GM06990 (cell line): ENCODE data around the gene DSG3.

ENCODE experiments used
- DNase-seq: peaks from one replicate; pipeline ENCODE4 v3.0.0-alpha.2; 2011; ENCODE audit not compliant: insufficient read length; ENCODE audit errors: extremely low read depth
- H3K27me3 ChIP-seq: replicated peaks from 2 replicates; pipeline ENCODE4 v1.6.0; 2011; ENCODE audit warnings: low read length; ENCODE audit not compliant: control insufficient read depth, insufficient read depth
- H3K36me3 ChIP-seq: 2 replicates; pipeline ENCODE4 v1.5.1; 2011; ENCODE audit warnings: low read length; ENCODE audit not compliant: control insufficient read depth, insufficient read depth
- H3K4me3 ChIP-seq: replicated peaks from 2 replicates; pipeline ENCODE4 v1.5.1; 2011; ENCODE audit warnings: low read depth, mild to moderate bottlenecking, control low read depth, low read length
- TF ChIP-seq, protein P1 (sequence below): IDR thresholded peaks from 2 replicates; pipeline ENCODE4 v1.5.1; 2011; ENCODE audit warnings: low read length, control low read depth, mild to moderate bottlenecking, inconsistent platforms; ENCODE audit not compliant: insufficient read depth, poor library complexity, severe bottlenecking

DSG3 gene

DNA sequence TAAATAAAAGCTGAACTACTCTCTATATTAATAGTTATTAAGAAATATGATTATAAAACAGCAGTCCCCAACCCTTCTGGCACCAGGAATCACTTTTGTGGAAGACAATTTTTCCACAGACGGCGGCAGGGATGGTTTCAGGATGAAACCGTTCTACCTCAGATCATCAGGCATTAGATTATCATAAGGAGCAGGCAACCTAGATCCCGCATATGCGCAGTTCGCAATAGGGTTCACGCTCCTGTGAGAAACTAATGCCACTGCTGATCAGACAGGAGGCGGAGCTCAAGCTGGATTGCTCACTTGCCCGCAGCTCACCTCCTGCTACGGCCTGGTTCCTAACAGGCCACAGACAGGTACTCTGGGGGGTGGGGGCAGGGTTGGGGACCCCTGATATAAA is 31.1 kb downstream of the DSG3 start:
- Histone ChIP-seq H3K36me3 (no peaks in the 10 kb centered on the region), H3K4me3 (no peak overlapping the region), H3K27me3 (no peaks in the 10 kb centered on the region)
- DNase-seq, result no peak
- TF ChIP-seq, protein P1, sequence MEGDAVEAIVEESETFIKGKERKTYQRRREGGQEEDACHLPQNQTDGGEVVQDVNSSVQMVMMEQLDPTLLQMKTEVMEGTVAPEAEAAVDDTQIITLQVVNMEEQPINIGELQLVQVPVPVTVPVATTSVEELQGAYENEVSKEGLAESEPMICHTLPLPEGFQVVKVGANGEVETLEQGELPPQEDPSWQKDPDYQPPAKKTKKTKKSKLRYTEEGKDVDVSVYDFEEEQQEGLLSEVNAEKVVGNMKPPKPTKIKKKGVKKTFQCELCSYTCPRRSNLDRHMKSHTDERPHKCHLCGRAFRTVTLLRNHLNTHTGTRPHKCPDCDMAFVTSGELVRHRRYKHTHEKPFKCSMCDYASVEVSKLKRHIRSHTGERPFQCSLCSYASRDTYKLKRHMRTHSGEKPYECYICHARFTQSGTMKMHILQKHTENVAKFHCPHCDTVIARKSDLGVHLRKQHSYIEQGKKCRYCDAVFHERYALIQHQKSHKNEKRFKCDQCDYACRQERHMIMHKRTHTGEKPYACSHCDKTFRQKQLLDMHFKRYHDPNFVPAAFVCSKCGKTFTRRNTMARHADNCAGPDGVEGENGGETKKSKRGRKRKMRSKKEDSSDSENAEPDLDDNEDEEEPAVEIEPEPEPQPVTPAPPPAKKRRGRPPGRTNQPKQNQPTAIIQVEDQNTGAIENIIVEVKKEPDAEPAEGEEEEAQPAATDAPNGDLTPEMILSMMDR, result no peak

GRCh38 chr18:31482051-31482450 is 34.5 kb downstream of the DSG3 start:
- TF ChIP-seq, protein P1, result no peak
- Histone ChIP-seq H3K36me3 (no peaks in the 10 kb centered on the region), H3K4me3 (no peak overlapping the region), H3K27me3 (no peaks in the 10 kb centered on the region)
- no peak for DNase-seq

- H3K36me3 ChIP-seq, result no peaks in the 10 kb centered on the region
- TF ChIP-seq, protein P1, result no peak
- no peak overlapping the region for H3K4me3 ChIP-seq
- no peak for DNase-seq
- H3K27me3 ChIP-seq, result no peaks in the 10 kb centered on the region
These were observed 35.9 kb downstream of the DSG3 start for GRCh38 chr18:31483396-31483795.

GRCh38 chr18:31484461-31484860 is 36.9 kb downstream of the DSG3 start:
- H3K27me3 ChIP-seq, result no peaks in the 10 kb centered on the region
- no peaks in the 10 kb centered on the region for H3K36me3 ChIP-seq
- no peak overlapping the region for H3K4me3 ChIP-seq
- DNase-seq, result no peak
- TF ChIP-seq, protein P1, result no peak

- TF ChIP-seq, protein P1, result no peak
- DNase-seq, result no peak
- no peaks in the 10 kb centered on the region for H3K27me3 ChIP-seq
- H3K4me3 ChIP-seq, result no peak overlapping the region
- no peaks in the 10 kb centered on the region for H3K36me3 ChIP-seq
These were observed 38.6 kb downstream of the DSG3 start for GRCh38 chr18:31486165-31486564.
